Measurements from ENCODE around the gene GART.

DNA sequence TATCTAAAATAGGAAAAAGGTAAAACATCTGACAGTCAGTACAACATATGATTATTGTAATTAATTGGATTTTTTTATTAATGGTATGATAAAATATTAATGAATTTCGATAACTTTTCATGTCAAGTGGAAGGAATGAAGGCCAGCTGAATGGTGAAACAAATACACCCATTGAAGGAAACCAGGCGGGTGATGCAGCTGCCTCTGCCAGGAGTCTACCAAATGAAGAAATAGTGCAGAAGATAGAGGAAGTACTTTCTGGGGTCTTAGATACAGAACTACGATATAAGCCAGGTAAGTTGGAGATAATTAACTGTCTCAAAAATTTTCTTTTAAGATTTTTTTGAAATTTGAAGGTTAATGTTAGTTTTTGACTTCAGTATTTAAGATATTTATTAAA lies 4.2 kb upstream of the GART start:
- TF ChIP-seq CTCF (IDR thresholded peaks at IDR 0.05) (no peak), POLR2A (IDR thresholded peaks at IDR 0.05) (no peak)
